HCT116 (cell line): ENCODE data around the gene PRRG1. TPM values are rescaled to one million over a fixed set of nuclear protein-coding genes. Genes with fewer than 3 reads are reported as not detected.
"Not testable (repeated sequence)": the region's sequence is repeated elsewhere in the genome, so short reads cannot be mapped to it uniquely, and the experiment has no call there.

Source experiments
- ATAC-seq: fragments of 200-7000 bp; cut with Tn5 transposase; 2 replicates; pipeline ENCODE4 v1.9.1; 2020; ENCODE audit warnings: mild to moderate bottlenecking, moderate library complexity
- BruUV-seq: library from RNA; stranded (reverse); fragments of 400-500 nt; replicated peaks from 2 replicates; lab custom pipeline; 2021; lab: Mats Ljungman, UMichigan
- CTCF ChIA-PET: fragments of 300-600 bp; sonication (Branson Sonifier 250); formaldehyde crosslinking; loops from one replicate; lab custom pipeline; 2021; ENCODE audit warnings: antibody characterized with exemption; lab: Charles Lee
- POLR2A ChIA-PET: fragments of 300-600, 350-600 bp; sonication (Branson Sonifier 250); formaldehyde crosslinking; loops from one replicate; lab custom pipeline; 2021; ENCODE audit warnings: antibody characterized with exemption; lab: Charles Lee
- RAD21 ChIA-PET, 2 experiments: fragments of 300-600 bp; sonication (Branson Sonifier 250); formaldehyde crosslinking; loops; one replicate each; lab custom pipeline; 2023; ENCODE audit warnings: low total read pairs in 2 of 2; ENCODE audit not compliant: uncharacterized antibody in 2 of 2, unreplicated experiment in 2 of 2, low non-redundant PET in 1 of 2; lab: Charles Lee
- DNase-seq: peaks from one replicate; pipeline ENCODE4 v3.0.0-alpha.2; 2010; ENCODE audit warnings: low read depth, low spot score
- H2AFZ ChIP-seq: fragments of 200-600 bp; shearing (Covaris generic), sonication (generic); 2 replicates; pipeline ENCODE4 v1.6.1; 2017; ENCODE audit warnings: low read depth, mixed run types, mixed read lengths, antibody characterized with exemption, low read length; ENCODE audit not compliant: poor library complexity, severe bottlenecking
- H3K27ac ChIP-seq: 2 replicates; pipeline ENCODE4 v1.5.1; 2012; ENCODE audit warnings: low read depth, low read length
- H3K27me3 ChIP-seq: fragments of 200-600 bp; sonication (generic); 2 replicates; pipeline ENCODE4 v1.6.1; 2016; ENCODE audit warnings: mixed run types, low read length, mixed read lengths; ENCODE audit not compliant: insufficient read depth
- H3K36me3 ChIP-seq, 2 experiments: fragments of 200-500 bp in 1 of 2; fragments of 200-600 bp in 1 of 2; sonication (Bioruptor generic) in 1 of 2; sonication (generic) in 1 of 2; 2 replicates each; pipeline versions ENCODE4 v1.5.1 to v1.6.1; 2014 to 2016; ENCODE audit warnings: low read length in 2 of 2, inconsistent platforms in 1 of 2, mixed read lengths in 1 of 2, mixed run types in 1 of 2; ENCODE audit not compliant: insufficient read depth in 2 of 2, control insufficient read depth in 1 of 2
- H3K4me1 ChIP-seq, 2 experiments: fragments of 200-600 bp in 1 of 2; sonication (generic) in 1 of 2; 2 replicates each; pipeline versions ENCODE4 v1.5.1 to v1.6.1; 2012 to 2017; ENCODE audit warnings: low read length in 2 of 2, inconsistent platforms in 1 of 2, mild to moderate bottlenecking in 1 of 2, mixed read lengths in 1 of 2, mixed run types in 1 of 2, moderate library complexity in 1 of 2; ENCODE audit not compliant: insufficient read depth in 2 of 2, control insufficient read depth in 1 of 2
- H3K4me2 ChIP-seq: fragments of 200-600 bp; sonication (generic); 2 replicates; pipeline ENCODE4 v1.6.1; 2017; ENCODE audit warnings: mixed run types, low read length, mixed read lengths
- H3K4me3 ChIP-seq, 2 experiments: fragments of 200-600 bp in 1 of 2; sonication (generic) in 1 of 2; replicated peaks in 1 of 2; 2 replicates each; pipeline ENCODE4 v1.5.1; 2011 to 2016; ENCODE audit warnings: low read length in 2 of 2, control low read depth in 1 of 2, low read depth in 1 of 2, mild to moderate bottlenecking in 1 of 2, mixed read lengths in 1 of 2, mixed run types in 1 of 2
- H3K79me2 ChIP-seq: fragments of 200-600 bp; sonication (generic); 2 replicates; pipeline ENCODE4 v1.6.1; 2017; ENCODE audit warnings: mild to moderate bottlenecking, mixed run types, low read length, moderate library complexity, mixed read lengths; ENCODE audit not compliant: insufficient read depth
- H3K9ac ChIP-seq: fragments of 200-600 bp; sonication (generic); 2 replicates; pipeline ENCODE4 v1.6.1; 2016; ENCODE audit warnings: low read length, mixed read lengths
- H3K9me2 ChIP-seq: fragments of 200-600 bp; sonication (generic), shearing (Covaris generic); 2 replicates; pipeline ENCODE4 v1.6.1; 2017; ENCODE audit warnings: mixed run types, mild to moderate bottlenecking, moderate library complexity; ENCODE audit not compliant: insufficient read depth
- H3K9me3 ChIP-seq, 2 experiments: fragments of 200-500 bp in 1 of 2; fragments of 200-600 bp in 1 of 2; sonication (Bioruptor generic) in 1 of 2; sonication (generic) in 1 of 2; 2 replicates each; pipeline ENCODE4 v1.6.1; 2014 to 2017; ENCODE audit warnings: low read length in 2 of 2, mixed read lengths in 2 of 2, inconsistent platforms in 1 of 2, low read depth in 1 of 2, mild to moderate bottlenecking in 1 of 2, mixed run types in 1 of 2, moderate library complexity in 1 of 2; ENCODE audit not compliant: control insufficient read depth in 1 of 2, insufficient read depth in 1 of 2
- H4K20me1 ChIP-seq: fragments of 200-600 bp; sonication (generic), shearing (Covaris generic); 2 replicates; pipeline ENCODE4 v1.6.1; 2017; ENCODE audit warnings: mixed run types, mild to moderate bottlenecking, moderate library complexity; ENCODE audit not compliant: insufficient read depth
- CBX3 ChIP-seq: IDR thresholded peaks from 2 replicates; pipeline ENCODE4 v1.6.1; 2012; ENCODE audit warnings: low read depth
- EGR1 ChIP-seq: IDR thresholded peaks from 2 replicates; pipeline ENCODE4 v1.6.1; 2012; ENCODE audit warnings: low read depth
- ELF1 ChIP-seq: IDR thresholded peaks from 2 replicates; pipeline ENCODE4 v1.6.1; 2012; ENCODE audit warnings: low read depth, borderline replicate concordance
- EZH2 ChIP-seq: fragments of 200-600 bp; sonication (generic); IDR thresholded peaks from 2 replicates; pipeline ENCODE4 v1.6.1; 2017; ENCODE audit warnings: antibody characterized with exemption, mixed run types
- FOSL1 ChIP-seq: IDR thresholded peaks from 2 replicates; pipeline ENCODE4 v1.6.1; 2012; ENCODE audit warnings: low read depth
- POLR2A ChIP-seq: IDR thresholded peaks from 2 replicates; pipeline ENCODE4 v1.7.0; 2011; ENCODE audit warnings: borderline replicate concordance; ENCODE audit not compliant: insufficient read depth, insufficient read length; ENCODE audit errors: extremely low read depth
- RAD21 ChIP-seq: IDR thresholded peaks from 2 replicates; pipeline ENCODE4 v1.6.1; 2012; ENCODE audit warnings: low read depth, mild to moderate bottlenecking
- SP1 ChIP-seq: IDR thresholded peaks from 2 replicates; pipeline ENCODE4 v1.6.1; 2012; ENCODE audit warnings: low read depth
- YY1 ChIP-seq: IDR thresholded peaks from 2 replicates; pipeline ENCODE4 v1.6.1; 2011; ENCODE audit warnings: low read length, low read depth, moderate library complexity, mild to moderate bottlenecking; ENCODE audit not compliant: insufficient replicate concordance; ENCODE audit errors: extremely low read depth
- ZNF274 ChIP-seq: fragments of 200-500 bp; sonication (Bioruptor generic); IDR thresholded peaks from 2 replicates; pipeline ENCODE4 v1.6.1; 2014; ENCODE audit warnings: mild to moderate bottlenecking, low read depth, low read length, inconsistent platforms
- intact Hi-C: fragments of 100-400 bp; cut with micrococcal nuclease; formaldehyde crosslinking; loops from 2 replicates; pipeline ENCODE4 v1.10.0; 2022
- total RNA-seq: library from RNA; stranded (reverse); gene quantifications from one replicate; pipeline ENCODE4 v1.2.1, GENCODE V29; 2021; ENCODE audit not compliant: unreplicated experiment
- TF ChIP-seq, protein P1 (sequence below), 3 experiments: fragments of 200-600 bp in 1 of 3; sonication (generic) in 1 of 3; IDR thresholded peaks in 2 of 3; conservative IDR thresholded peaks in 1 of 3; 2 replicates each; pipeline ENCODE4 v1.5.1; 2012 to 2017; ENCODE audit warnings: low read depth in 2 of 3, low read length in 2 of 3, antibody characterized with exemption in 1 of 3, borderline replicate concordance in 1 of 3, control low read depth in 1 of 3, mild to moderate bottlenecking in 1 of 3, mixed read lengths in 1 of 3, mixed run types in 1 of 3, moderate library complexity in 1 of 3; ENCODE audit not compliant: insufficient read depth in 1 of 3

PRRG1 gene
- total RNA-seq, 1 experiment from 2014 or later: 16.0 TPM

DNA sequence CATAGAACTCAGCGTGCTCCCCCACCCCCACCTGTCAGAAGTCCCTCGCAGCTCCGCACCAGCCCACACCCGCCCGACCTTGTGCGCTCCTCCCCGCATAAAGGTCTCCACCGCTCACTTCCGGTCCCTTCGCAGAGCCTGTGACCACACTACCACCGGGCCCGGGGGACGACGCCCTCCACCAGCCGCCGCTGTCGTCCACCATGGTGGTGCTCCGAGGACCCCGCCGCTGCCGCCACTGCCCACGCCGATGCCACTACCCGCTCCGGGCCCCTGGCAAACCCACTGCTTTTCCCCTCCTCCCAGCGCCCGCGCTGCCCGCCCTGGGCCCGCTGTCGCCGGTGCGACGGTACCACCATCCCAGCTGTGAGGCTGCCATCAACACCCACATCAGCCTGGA, 142.5 kb downstream of the PRRG1 start:
- DNase-seq: no peak
- Histone ChIP-seq H3K9me3 (no peaks in the 10 kb centered on the region), H3K4me3 (no peak overlapping the region), H3K36me3 (no peaks in the 10 kb centered on the region), H3K79me2 (no peaks in the 10 kb centered on the region), H3K27ac (no peak overlapping the region), H3K9ac (no peak overlapping the region), H2AFZ (no peak overlapping the region)
- intact Hi-C loops: no loop called here
- no peak for ATAC-seq
- RAD21 ChIA-PET: no interaction called here
- POLR2A ChIA-PET: no interaction called here
- CTCF ChIA-PET: no interaction called here
- BruUV-seq: no TSS peak
- TF ChIP-seq YY1 (no peak), EGR1 (no peak), ELF1 (no peak), SP1 (no peak), FOSL1 (no peak), CBX3 (no peak), POLR2A (no peak), EZH2 (no peak), ZNF274 (no peak)
- TF ChIP-seq, all 23 proteins: peak for 0
- H4K20me1 ChIP-seq: no peaks in the 10 kb centered on the region
- no peaks in the 10 kb centered on the region for H3K27me3 ChIP-seq
- no peaks in the 10 kb centered on the region for H3K4me1 ChIP-seq
- H3K9me2 ChIP-seq: no peaks in the 10 kb centered on the region
- H3K4me2 ChIP-seq: no peak overlapping the region

DNA sequence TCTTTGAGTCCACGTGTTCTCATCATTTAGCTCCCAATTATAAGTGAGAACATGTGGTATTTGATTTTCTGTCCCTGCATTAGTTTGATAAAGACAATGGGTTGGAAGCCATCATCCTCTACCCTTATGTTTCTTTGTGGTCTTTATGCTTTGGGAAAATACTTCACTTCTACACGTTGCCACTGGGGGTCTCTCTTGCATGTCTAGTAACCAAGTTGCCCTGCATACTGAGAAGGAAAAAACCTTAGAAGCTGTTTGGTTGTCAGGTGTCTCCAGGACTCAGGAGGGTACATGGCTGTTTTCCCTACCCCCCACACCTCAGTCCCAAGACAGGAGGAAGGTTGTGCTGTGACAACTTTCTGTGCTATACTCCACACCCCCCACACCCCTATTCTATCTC, 146.6 kb downstream of the PRRG1 start:
- H3K27me3 ChIP-seq, H3K4me3 ChIP-seq, intact Hi-C loops, H2AFZ ChIP-seq, CTCF ChIA-PET, H3K79me2 ChIP-seq, BruUV-seq, RAD21 ChIA-PET, H3K27ac ChIP-seq, H3K4me2 ChIP-seq, H3K9ac ChIP-seq, H3K4me1 ChIP-seq, H3K36me3 ChIP-seq, POLR2A ChIA-PET, H4K20me1 ChIP-seq, H3K9me2 ChIP-seq, H3K9me3 ChIP-seq, DNase-seq: not testable (repeated sequence)
- TF ChIP-seq RAD21: peak; percentile 16; the same call in 1 of the 2 replicates
- TF ChIP-seq, protein P1, sequence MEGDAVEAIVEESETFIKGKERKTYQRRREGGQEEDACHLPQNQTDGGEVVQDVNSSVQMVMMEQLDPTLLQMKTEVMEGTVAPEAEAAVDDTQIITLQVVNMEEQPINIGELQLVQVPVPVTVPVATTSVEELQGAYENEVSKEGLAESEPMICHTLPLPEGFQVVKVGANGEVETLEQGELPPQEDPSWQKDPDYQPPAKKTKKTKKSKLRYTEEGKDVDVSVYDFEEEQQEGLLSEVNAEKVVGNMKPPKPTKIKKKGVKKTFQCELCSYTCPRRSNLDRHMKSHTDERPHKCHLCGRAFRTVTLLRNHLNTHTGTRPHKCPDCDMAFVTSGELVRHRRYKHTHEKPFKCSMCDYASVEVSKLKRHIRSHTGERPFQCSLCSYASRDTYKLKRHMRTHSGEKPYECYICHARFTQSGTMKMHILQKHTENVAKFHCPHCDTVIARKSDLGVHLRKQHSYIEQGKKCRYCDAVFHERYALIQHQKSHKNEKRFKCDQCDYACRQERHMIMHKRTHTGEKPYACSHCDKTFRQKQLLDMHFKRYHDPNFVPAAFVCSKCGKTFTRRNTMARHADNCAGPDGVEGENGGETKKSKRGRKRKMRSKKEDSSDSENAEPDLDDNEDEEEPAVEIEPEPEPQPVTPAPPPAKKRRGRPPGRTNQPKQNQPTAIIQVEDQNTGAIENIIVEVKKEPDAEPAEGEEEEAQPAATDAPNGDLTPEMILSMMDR (IDR thresholded peaks at IDR 0.05 in 2 of 3, conservative IDR thresholded peaks at IDR 0.05 in 1 of 3; ENCODE audit: borderline replicate concordance in 1 of 3, insufficient read depth in 1 of 3, low read depth in 2 of 3, low read length in 2 of 3): peak in 2 of 3 experiments; percentile 15 to 25; a peak in 2 of 6 replicates
- peak; percentile 82 for ATAC-seq

- BruUV-seq, H3K4me1 ChIP-seq, H3K79me2 ChIP-seq, H3K27me3 ChIP-seq, H3K4me3 ChIP-seq, H3K9me2 ChIP-seq, H3K27ac ChIP-seq, H3K9ac ChIP-seq, H3K4me2 ChIP-seq, H3K36me3 ChIP-seq, intact Hi-C loops, H4K20me1 ChIP-seq, CTCF ChIA-PET, RAD21 ChIA-PET, POLR2A ChIA-PET, DNase-seq, H3K9me3 ChIP-seq, ATAC-seq, H2AFZ ChIP-seq: not testable (repeated sequence)
Observed at GRCh38 chrX:37497126-37497525, 148.0 kb downstream of the PRRG1 start.
